ENCODE measurements around the gene TBC1D22A. TPM values are rescaled to one million over a fixed set of nuclear protein-coding genes. Genes with fewer than 3 reads are reported as not detected.

The TBC1D22A gene
- total and polyA plus RNA-seq, 2 experiments from 2014 or later: 9.6 to 13.3 TPM

GRCh38 chr22:47115921-47116320, 353.5 kb downstream of the TBC1D22A start (continued):
- TF ChIP-seq ZNF462 (CRISPR knock-in tag; IDR thresholded peaks at IDR 0.05): no peak
- no peak for TF ChIP-seq POLR2AphosphoS5 (IDR thresholded peaks at IDR 0.05; ENCODE audit: low read depth)

GRCh38 chr22:47116426-47117341, 354.2 kb downstream of the TBC1D22A start:
- no peak for DNase-seq (ENCODE audit: low spot score)
- Histone ChIP-seq H3K36me3 (ENCODE audit: insufficient read depth) (no peaks in the 10 kb centered on the region), H3K9me2 (ENCODE audit: insufficient read depth) (no peaks in the 10 kb centered on the region), H3K27me3 (ENCODE audit: insufficient read depth) (no peaks in the 10 kb centered on the region), H3K4me1 (ENCODE audit: insufficient read depth) (no peaks in the 10 kb centered on the region), H3K27ac (ENCODE audit: low read depth) (no peak overlapping the region), H3F3A (replicated peaks; ENCODE audit: low read depth) (no peaks in the 10 kb centered on the region), H4K20me1 (replicated peaks; ENCODE audit: insufficient read depth) (no peaks in the 10 kb centered on the region), H3K4me2 (no peak overlapping the region), H2AFZ (no peak overlapping the region), H3K79me2 (replicated peaks; ENCODE audit: insufficient read depth) (no peaks in the 10 kb centered on the region), H3K4me3 (no peak overlapping the region)
- no peak for ATAC-seq
- Mint-ChIP-seq H3K27me3 (ENCODE audit: insufficient read depth, low read depth, poor library complexity) (peaks cover 9% of the 10 kb centered on the region), H3K36me3 (ENCODE audit: low read depth) (no peaks in the 10 kb centered on the region), H3K4me3 (no peak overlapping the region), H3K27ac (no peak overlapping the region), H3K9me3 (no peaks in the 10 kb centered on the region), H3K4me1 (peaks cover 5% of the 10 kb centered on the region; the same call in 2 of the 3 replicates)
- TF ChIP-seq CREB1 (CRISPR knock-in tag; IDR thresholded peaks at IDR 0.05; ENCODE audit: low read depth) (no peak), CTCF (conservative IDR thresholded peaks at IDR 0.05; ENCODE audit: low read depth in 2 of 2) (no peak), ZNF462 (CRISPR knock-in tag; IDR thresholded peaks at IDR 0.05) (no peak), ZNF114 (CRISPR knock-in tag; IDR thresholded peaks at IDR 0.05) (no peak), JUNB (IDR thresholded peaks at IDR 0.05; ENCODE audit: unreplicated experiment) (no peak)
